ENCODE data around the gene LCN12. TPM values are rescaled to one million over a fixed set of nuclear protein-coding genes. Genes with fewer than 3 reads are reported as not detected.

Gene LCN12
- total RNA-seq (2022; extraction: Qiagen RNA extraction; ENCODE audit: low read depth) = 0.80 to 1.6 TPM (median 1.3 TPM) in 5 replicates

GRCh38 chr9:136951541-136952320 lies at the start of gene LCN12:
LCN12 (plus strand) TSS chr9:136952273; CDS start chr9:136952328, 55 bp downstream.

DNA sequence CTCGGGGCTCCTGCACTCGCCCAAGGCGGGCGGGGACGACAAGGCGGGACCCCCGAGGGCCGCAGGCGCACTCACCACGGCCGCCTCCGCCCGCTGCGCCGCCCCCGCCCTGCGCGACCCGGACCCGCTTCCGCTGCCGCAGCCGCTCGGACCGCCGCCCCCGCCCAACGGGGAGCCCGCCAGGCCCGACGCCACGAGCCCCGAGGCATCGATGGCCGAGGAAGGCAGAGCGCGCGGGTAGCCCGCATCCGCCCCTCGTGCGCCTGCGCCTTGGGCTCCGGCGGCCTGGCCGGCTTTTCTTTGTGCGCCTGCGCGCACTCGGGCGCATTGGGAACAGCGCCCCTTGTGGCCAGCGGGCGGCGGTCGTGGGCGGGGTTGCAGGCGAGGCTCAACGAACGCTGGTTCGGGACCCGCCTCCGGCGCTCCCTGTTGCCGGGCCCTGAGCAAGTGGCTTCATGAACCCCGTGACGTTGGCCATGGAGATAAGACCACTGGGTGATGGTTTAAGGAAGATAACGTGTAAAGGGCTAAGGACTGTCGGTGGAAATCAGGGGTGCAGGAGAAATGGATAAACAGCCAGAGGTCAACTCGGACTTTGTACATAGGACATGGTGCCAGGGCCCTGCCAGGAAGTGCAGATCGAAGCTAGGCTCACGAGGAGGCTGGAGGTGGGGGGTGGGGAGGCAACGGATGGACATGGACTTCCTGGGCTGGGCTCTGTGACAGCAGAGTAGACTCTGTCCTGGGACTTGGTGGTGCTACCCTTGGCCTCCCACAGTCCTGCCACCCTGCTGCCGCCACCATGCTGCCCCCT lies 7.3 kb upstream of the LCN12 start, which contains the start of the genes C8G and FBXW5:
Gene C8G, plus strand, starts transcription at position 725 of the 814 bp plus-strand sequence. Its CDS starts 78 bp downstream, at position 803.
Gene FBXW5, minus strand, starts transcription at position 220 of the 814 bp plus-strand sequence. CDS start 655 bp downstream, outside the sequence.

GRCh38 chr9:136977223-136977622 lies 25.1 kb downstream of the LCN12 start, which contains the start of gene PTGDS:
PTGDS (plus strand) TSS chr9:136977504; CDS start chr9:136977579, 75 bp downstream.

GRCh38 chr9:136982232-136983051 lies 30.4 kb downstream of the LCN12 start, which contains the start of gene LCNL1:
LCNL1 (plus strand) TSS chr9:136982993; CDS start chr9:136983587, 594 bp downstream.

GRCh38 chr9:136991993-136992818 lies 40.1 kb downstream of the LCN12 start, which contains the start of gene PAXX:
PAXX (plus strand) TSS chr9:136992422; CDS start chr9:136992444, 22 bp downstream.

GRCh38 chr9:136996361-136997292 lies 44.6 kb downstream of the LCN12 start, which contains the start of gene CLIC3:
CLIC3 (minus strand) TSS chr9:136996568; CDS start chr9:136996543, 25 bp downstream.

Other genes with a start within 250 kb of the LCN12 start
- gene DIPK1B, start 239.7 kb upstream of the LCN12 start, total RNA-seq (2022; extraction: Qiagen RNA extraction; ENCODE audit: low read depth) = 6.9 to 9.6 TPM (median 9.4 TPM) in 5 replicates
- gene LCN10, start 209.3 kb upstream of the LCN12 start, total RNA-seq (2022; extraction: Qiagen RNA extraction; ENCODE audit: low read depth) = not detected in 5 replicates
- not detected in 5 replicates for gene LCN6, start 203.7 kb upstream of the LCN12 start, total RNA-seq (2022; extraction: Qiagen RNA extraction; ENCODE audit: low read depth)
- not detected in 5 replicates for gene LCN8, start 194.0 kb upstream of the LCN12 start, total RNA-seq (2022; extraction: Qiagen RNA extraction; ENCODE audit: low read depth)
- gene LCN15, start 187.8 kb upstream of the LCN12 start, total RNA-seq (2022; extraction: Qiagen RNA extraction; ENCODE audit: low read depth) = not detected in 5 replicates
- 64.6 to 80.7 TPM (median 74.2 TPM) in 5 replicates for gene TMEM141, start 160.9 kb upstream of the LCN12 start, total RNA-seq (2022; extraction: Qiagen RNA extraction; ENCODE audit: low read depth)
- 0.15 to 0.72 TPM (median 0.44 TPM) in 5 replicates for gene CCDC183, start 155.9 kb upstream of the LCN12 start, total RNA-seq (2022; extraction: Qiagen RNA extraction; ENCODE audit: low read depth)
- gene RABL6, start 144.3 kb upstream of the LCN12 start, total RNA-seq (2022; extraction: Qiagen RNA extraction; ENCODE audit: low read depth) = 58.9 to 86.1 TPM (median 79.5 TPM) in 5 replicates
- gene AJM1, start 109.8 kb upstream of the LCN12 start, total RNA-seq (2022; extraction: Qiagen RNA extraction; ENCODE audit: low read depth) = 4.0 to 4.7 TPM (median 4.2 TPM) in 5 replicates
- gene PHPT1, start 102.9 kb upstream of the LCN12 start, total RNA-seq (2022; extraction: Qiagen RNA extraction; ENCODE audit: low read depth) = 285 to 343 TPM (median 299 TPM) in 5 replicates
- 2.5 to 5.8 TPM (median 3.1 TPM) in 5 replicates for gene MAMDC4, start 99.9 kb upstream of the LCN12 start, total RNA-seq (2022; extraction: Qiagen RNA extraction; ENCODE audit: low read depth)
- gene EDF1, start 86.0 kb upstream of the LCN12 start, total RNA-seq (2022; extraction: Qiagen RNA extraction; ENCODE audit: low read depth) = 428 to 545 TPM (median 458 TPM) in 5 replicates
- 43.8 to 69.5 TPM (median 59.1 TPM) in 5 replicates for gene TRAF2, start 65.8 kb upstream of the LCN12 start, total RNA-seq (2022; extraction: Qiagen RNA extraction; ENCODE audit: low read depth)
- gene FBXW5, start 7.5 kb upstream of the LCN12 start, total RNA-seq (2022; extraction: Qiagen RNA extraction; ENCODE audit: low read depth) = 70.1 to 101 TPM (median 99.1 TPM) in 5 replicates
- gene C8G, start 7.0 kb upstream of the LCN12 start, total RNA-seq (2022; extraction: Qiagen RNA extraction; ENCODE audit: low read depth) = 0.85 to 2.9 TPM (median 1.4 TPM) in 5 replicates
- gene PTGDS, start 25.2 kb downstream of the LCN12 start, total RNA-seq (2022; extraction: Qiagen RNA extraction; ENCODE audit: low read depth) = 0.57 to 0.68 TPM (median 0.66 TPM) in 3 of 5 replicates, not detected in the others
- gene LCNL1, start 30.7 kb downstream of the LCN12 start, total RNA-seq (2022; extraction: Qiagen RNA extraction; ENCODE audit: low read depth) = 0.07 to 0.08 TPM (median 0.08 TPM) in 3 of 5 replicates, not detected in the others
- 47.9 to 81.3 TPM (median 74.1 TPM) in 5 replicates for gene PAXX, start 40.1 kb downstream of the LCN12 start, total RNA-seq (2022; extraction: Qiagen RNA extraction; ENCODE audit: low read depth)
- 3.3 to 5.1 TPM (median 4.8 TPM) in 5 replicates for gene CLIC3, start 44.3 kb downstream of the LCN12 start, total RNA-seq (2022; extraction: Qiagen RNA extraction; ENCODE audit: low read depth)
- gene ABCA2, start 76.0 kb downstream of the LCN12 start, total RNA-seq (2022; extraction: Qiagen RNA extraction; ENCODE audit: low read depth) = 21.4 to 27.7 TPM (median 25.4 TPM) in 5 replicates
- 0.06 TPM in 1 of 5 replicates, not detected in the others for gene FUT7, start 79.8 kb downstream of the LCN12 start, total RNA-seq (2022; extraction: Qiagen RNA extraction; ENCODE audit: low read depth)
- gene NPDC1, start 93.9 kb downstream of the LCN12 start, total RNA-seq (2022; extraction: Qiagen RNA extraction; ENCODE audit: low read depth) = 44.4 to 81.3 TPM (median 73.5 TPM) in 5 replicates
- gene ENTPD2, start 101.8 kb downstream of the LCN12 start, total RNA-seq (2022; extraction: Qiagen RNA extraction; ENCODE audit: low read depth) = 1.1 to 2.3 TPM (median 1.7 TPM) in 5 replicates
- gene SAPCD2, start 118.3 kb downstream of the LCN12 start, total RNA-seq (2022; extraction: Qiagen RNA extraction; ENCODE audit: low read depth) = 14.8 to 25.2 TPM (median 21.9 TPM) in 5 replicates
- 9.7 to 13.3 TPM (median 10.7 TPM) in 5 replicates for gene UAP1L1, start 125.2 kb downstream of the LCN12 start, total RNA-seq (2022; extraction: Qiagen RNA extraction; ENCODE audit: low read depth)
- 39.8 to 52.8 TPM (median 51.9 TPM) in 5 replicates for gene MAN1B1, start 134.7 kb downstream of the LCN12 start, total RNA-seq (2022; extraction: Qiagen RNA extraction; ENCODE audit: low read depth)
- gene DPP7, start 162.5 kb downstream of the LCN12 start, total RNA-seq (2022; extraction: Qiagen RNA extraction; ENCODE audit: low read depth) = 81.3 to 123 TPM (median 112 TPM) in 5 replicates
- gene GRIN1, start 186.9 kb downstream of the LCN12 start, total RNA-seq (2022; extraction: Qiagen RNA extraction; ENCODE audit: low read depth) = 0.30 to 0.61 TPM (median 0.40 TPM) in 5 replicates
- 0.70 to 2.1 TPM (median 1.2 TPM) in 5 replicates for gene LRRC26, start 217.8 kb downstream of the LCN12 start, total RNA-seq (2022; extraction: Qiagen RNA extraction; ENCODE audit: low read depth)
- not detected in 5 replicates for gene TMEM210, start 219.8 kb downstream of the LCN12 start, total RNA-seq (2022; extraction: Qiagen RNA extraction; ENCODE audit: low read depth)
- gene ANAPC2, start 236.3 kb downstream of the LCN12 start, total RNA-seq (2022; extraction: Qiagen RNA extraction; ENCODE audit: low read depth) = 25.3 to 36.9 TPM (median 34.6 TPM) in 5 replicates
- gene SSNA1, start 236.4 kb downstream of the LCN12 start, total RNA-seq (2022; extraction: Qiagen RNA extraction; ENCODE audit: low read depth) = 105 to 159 TPM (median 141 TPM) in 5 replicates
- gene TPRN, start 248.5 kb downstream of the LCN12 start, total RNA-seq (2022; extraction: Qiagen RNA extraction; ENCODE audit: low read depth) = 6.8 to 10.6 TPM (median 9.0 TPM) in 5 replicates

Measured in A549 treated with GW870086 at 1 μM for 4 hours (cell line).